ENCODE measurements around the gene CDCP2. TPM values are rescaled to one million over a fixed set of nuclear protein-coding genes. Genes with fewer than 3 reads are reported as not detected.

CDCP2 gene
- total and polyA plus RNA-seq, 2 of the 8 experiments (the other 6 are each of a cell fraction or from before 2014, with no cell fraction given) = not detected

DNA sequence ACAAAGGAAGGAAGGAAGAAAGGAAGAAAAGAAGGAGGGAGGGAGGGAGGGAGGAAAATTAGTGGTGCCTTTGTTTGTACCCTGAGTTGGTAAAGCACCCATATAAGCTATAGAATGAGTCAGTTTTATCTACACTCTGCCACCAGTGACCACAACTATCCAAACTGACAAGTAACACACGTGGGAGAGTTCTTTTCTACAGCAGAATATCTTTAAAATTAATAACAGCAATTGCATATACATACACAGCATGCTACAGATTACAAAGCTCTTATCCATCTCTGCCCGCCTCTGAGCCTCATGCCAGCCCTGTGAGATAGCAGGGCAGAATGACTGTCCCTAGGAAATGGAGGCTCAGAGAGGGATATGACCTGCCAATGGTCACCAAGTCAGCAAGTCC, 20.3 kb downstream of the CDCP2 start:
- Histone ChIP-seq H3K4ac (replicated peaks; ENCODE audit: insufficient read length, low read depth, low read length) (no peak overlapping the region), H2BK15ac (ENCODE audit: low read length) (no peak overlapping the region), H3K23ac (ENCODE audit: insufficient read length) (no peak overlapping the region), H3K9ac (replicated peaks in 1 of 4; ENCODE audit: extremely low read depth in 1 of 4, low read depth in 3 of 4, low read length in 3 of 4) (no peak overlapping the region), H2BK20ac (ENCODE audit: low read length) (no peak overlapping the region), H3K27ac (ENCODE audit: low read depth, low read length) (no peak overlapping the region), H2BK12ac (ENCODE audit: low read depth, low read length) (no peak overlapping the region), H4K8ac (ENCODE audit: extremely low read depth, insufficient read depth, low read length) (no peak overlapping the region), H3K9me3 (ENCODE audit: insufficient read depth in 2 of 2, low read depth in 1 of 2, low read length in 1 of 2) (no peaks in the 10 kb centered on the region), H4K20me1 (replicated peaks in 1 of 2; ENCODE audit: control insufficient read depth in 1 of 2, insufficient read depth in 2 of 2, low read length in 2 of 2) (no peaks in the 10 kb centered on the region), H3K4me3 (ENCODE audit: extremely low read depth in 1 of 4, insufficient read depth in 2 of 4, low read depth in 3 of 4, low read length in 4 of 4) (no peak overlapping the region), H3K79me1 (ENCODE audit: low read depth, low read length) (no peaks in the 10 kb centered on the region), H3K4me1 (replicated peaks in 1 of 4; ENCODE audit: control insufficient read depth in 3 of 4, insufficient read depth in 4 of 4, low read length in 3 of 4) (peaks cover 12 to 24% (median 16%) of the 10 kb centered on the region in 4 experiments), H2AFZ (ENCODE audit: low read length) (no peak overlapping the region), H3K27me3 (replicated peaks in 1 of 4; ENCODE audit: control insufficient read depth in 3 of 4, extremely low read depth in 1 of 4, insufficient read depth in 3 of 4, low read length in 3 of 4) (no peaks in the 10 kb centered on the region), H3K14ac (ENCODE audit: insufficient read length) (no peak overlapping the region), H3K56ac (replicated peaks; ENCODE audit: insufficient read length, low read depth, low read length) (no peak overlapping the region), H3K79me2 (ENCODE audit: control insufficient read depth in 1 of 2, insufficient read depth in 2 of 2, low read length in 2 of 2) (no peaks in the 10 kb centered on the region), H4K5ac (ENCODE audit: insufficient read length, low read depth, low read length) (no peak overlapping the region), H3K36me3 (ENCODE audit: control insufficient read depth in 2 of 4, insufficient read depth in 4 of 4, low read length in 3 of 4) (no peaks in the 10 kb centered on the region), H3K23me2 (ENCODE audit: low read depth, low read length) (no peaks in the 10 kb centered on the region), H2BK5ac (ENCODE audit: low read depth, low read length) (no peak overlapping the region), H2BK120ac (replicated peaks; ENCODE audit: low read depth, low read length) (no peak overlapping the region), H4K91ac (replicated peaks; ENCODE audit: insufficient read length, low read length) (no peak overlapping the region), H3K4me2 (ENCODE audit: insufficient read depth in 1 of 2, low read depth in 2 of 2, low read length in 2 of 2) (no peak overlapping the region), H3K18ac (ENCODE audit: extremely low read depth, low read length) (no peak overlapping the region; the same call in 1 of the 2 replicates), H2AK5ac (ENCODE audit: low read depth, low read length) (no peak overlapping the region)
- WGBS, 2 experiments (ENCODE audit: extremely low coverage in 1 of 2, insufficient coverage in 1 of 2, insufficient read length in 1 of 2, insufficient replicate concordance in 2 of 2, low coverage in 1 of 2, low lambda C conversion rate in 2 of 2, missing lambda C conversion rate in 1 of 2) = 82% methylated on average over 2 of the region's 2 CpGs; no CpG with 5 or more reads in 1 of the 2 experiments
- POLR2A ChIA-PET (ENCODE audit: partially characterized antibody) = no interaction called here
- DNase-seq (ENCODE audit: low read depth in 1 of 2, low spot score in 2 of 2) = no peak
- no peak for TF ChIP-seq GTF2F1 (IDR thresholded peaks at IDR 0.05; ENCODE audit: borderline replicate concordance, low read depth, low read length)
- no peak for TF ChIP-seq TAF1 (IDR thresholded peaks at IDR 0.05; ENCODE audit: low read depth, low read length)
- TF ChIP-seq HDAC6 (IDR thresholded peaks at IDR 0.05; ENCODE audit: low read depth, low read length) = no peak
- TF ChIP-seq CHD1 (IDR thresholded peaks at IDR 0.05; ENCODE audit: low read depth, low read length) = no peak
- TF ChIP-seq POLR2A (IDR thresholded peaks at IDR 0.05; ENCODE audit: control extremely low read depth in 1 of 2, low read depth in 2 of 2, low read length in 2 of 2) = no peak
- no peak for TF ChIP-seq KDM5A (IDR thresholded peaks at IDR 0.05; ENCODE audit: low read length)
- TF ChIP-seq CREB1 (IDR thresholded peaks at IDR 0.05) = no peak
- TF ChIP-seq RNF2 (IDR thresholded peaks at IDR 0.05; ENCODE audit: borderline replicate concordance, low read depth, low read length, missing control alignments, poor library complexity, severe bottlenecking) = no peak
- no peak for TF ChIP-seq TAF7 (optimal IDR thresholded peaks at IDR 0.05; ENCODE audit: borderline replicate concordance, low read depth, low read length)
- no peak for TF ChIP-seq JUND (IDR thresholded peaks at IDR 0.05; ENCODE audit: low read length)
- TF ChIP-seq, protein P1, sequence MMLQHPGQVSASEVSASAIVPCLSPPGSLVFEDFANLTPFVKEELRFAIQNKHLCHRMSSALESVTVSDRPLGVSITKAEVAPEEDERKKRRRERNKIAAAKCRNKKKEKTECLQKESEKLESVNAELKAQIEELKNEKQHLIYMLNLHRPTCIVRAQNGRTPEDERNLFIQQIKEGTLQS (IDR thresholded peaks at IDR 0.05; ENCODE audit: insufficient read depth, low read depth, low read length) = no peak
- CTCF ChIA-PET (ENCODE audit: partially characterized antibody) = interaction anchor here (0.6 to 9.9 kb wide), 6 partner anchors 7 to 167 kb away, joined by 3 to 110 read pairs (median 8); no protein-coding TSS in a partner anchor
- no peak for FAIRE-seq

Measured in H1 (cell line).